Measurements from ENCODE around the gene ATP11C.
"Not testable (repeated sequence)": the region's sequence is repeated elsewhere in the genome, so short reads cannot be mapped to it uniquely, and the experiment has no call there.

ATP11C gene

DNA sequence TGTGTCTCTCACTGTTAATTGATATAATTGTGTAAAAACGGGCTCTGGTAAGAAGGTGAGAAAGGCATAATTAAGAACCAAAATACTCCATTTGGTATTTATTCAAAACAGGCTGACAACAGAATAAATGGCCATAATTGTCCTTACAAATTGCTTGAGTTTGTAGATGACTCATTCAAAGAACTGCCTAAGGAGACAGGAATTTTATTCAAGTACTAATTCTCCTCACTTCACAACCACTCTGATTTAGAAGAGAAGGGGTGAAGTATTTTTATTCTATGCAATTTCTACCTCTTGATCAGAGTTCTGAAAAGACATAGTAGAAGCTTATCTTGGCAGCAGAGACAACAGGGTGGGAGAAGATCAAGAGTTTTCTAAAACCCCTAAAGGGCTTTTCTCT lies 43.1 kb downstream of the ATP11C start:
- H3K27ac ChIP-seq (ENCODE audit: low read length) = no peak overlapping the region
- H3K9me3 ChIP-seq (ENCODE audit: control insufficient read depth in 1 of 2, low read length in 2 of 2) = no peaks in the 10 kb centered on the region

GRCh38 chrX:139883984-139884383 lies 48.9 kb downstream of the ATP11C start:
- Histone ChIP-seq H3K4me3 (ENCODE audit: low read depth in 1 of 2, low read length in 2 of 2) (no peak overlapping the region), H3K36me3 (ENCODE audit: control insufficient read depth in 1 of 2, insufficient read depth in 2 of 2, low read length in 2 of 2) (no peaks in the 10 kb centered on the region), H3K9me3 (ENCODE audit: control insufficient read depth in 1 of 2, low read length in 2 of 2) (no peaks in the 10 kb centered on the region), H3K4me1 (ENCODE audit: control insufficient read depth in 1 of 2, insufficient read depth in 2 of 2, low read length in 2 of 2) (peaks cover 0 to 6% of the 10 kb centered on the region in 2 donors), H3K27ac (ENCODE audit: low read length) (no peak overlapping the region), H3K27me3 (ENCODE audit: low read depth, low read length) (no peaks in the 10 kb centered on the region)

More for the DNA sequence above, 43.1 kb downstream of the ATP11C start:
- H3K27me3 ChIP-seq (ENCODE audit: low read depth, low read length) = no peaks in the 10 kb centered on the region
- no peak overlapping the region for H3K4me3 ChIP-seq (ENCODE audit: low read depth in 1 of 2, low read length in 2 of 2)
- no peaks in the 10 kb centered on the region for H3K4me1 ChIP-seq (ENCODE audit: control insufficient read depth in 1 of 2, insufficient read depth in 2 of 2, low read length in 2 of 2)
- H3K36me3 ChIP-seq (ENCODE audit: control insufficient read depth in 1 of 2, insufficient read depth in 2 of 2, low read length in 2 of 2) = no peaks in the 10 kb centered on the region

GRCh38 chrX:139882299-139882698 lies 50.6 kb downstream of the ATP11C start:
- Histone ChIP-seq H3K4me1 (ENCODE audit: control insufficient read depth in 1 of 2, insufficient read depth in 2 of 2, low read length in 2 of 2) (peaks cover 0 to 6% of the 10 kb centered on the region in 2 donors), H3K36me3 (ENCODE audit: control insufficient read depth in 1 of 2, insufficient read depth in 2 of 2, low read length in 2 of 2) (no peaks in the 10 kb centered on the region), H3K4me3 (ENCODE audit: low read depth in 1 of 2, low read length in 2 of 2) (no peak overlapping the region), H3K27ac (ENCODE audit: low read length) (no peak overlapping the region), H3K27me3 (ENCODE audit: low read depth, low read length) (no peaks in the 10 kb centered on the region), H3K9me3 (ENCODE audit: control insufficient read depth in 1 of 2, low read length in 2 of 2) (no peaks in the 10 kb centered on the region)

- H3K27me3 ChIP-seq (ENCODE audit: low read depth, low read length) = no peaks in the 10 kb centered on the region
- H3K9me3 ChIP-seq (ENCODE audit: control insufficient read depth in 1 of 2, low read length in 2 of 2) = no peaks in the 10 kb centered on the region
- no peak overlapping the region for H3K4me3 ChIP-seq (ENCODE audit: low read depth in 1 of 2, low read length in 2 of 2)
- peaks cover 0 to 6% of the 10 kb centered on the region in 2 donors for H3K4me1 ChIP-seq (ENCODE audit: control insufficient read depth in 1 of 2, insufficient read depth in 2 of 2, low read length in 2 of 2)
- H3K27ac ChIP-seq (ENCODE audit: low read length) = no peak overlapping the region
- H3K36me3 ChIP-seq (ENCODE audit: control insufficient read depth in 1 of 2, insufficient read depth in 2 of 2, low read length in 2 of 2) = no peaks in the 10 kb centered on the region
Observed at GRCh38 chrX:139881572-139881971, 51.3 kb downstream of the ATP11C start.

- H3K4me1 ChIP-seq (ENCODE audit: control insufficient read depth in 1 of 2, insufficient read depth in 2 of 2, low read length in 2 of 2) = peaks cover 0 to 6% of the 10 kb centered on the region in 2 donors
- H3K27me3 ChIP-seq (ENCODE audit: low read depth, low read length) = no peaks in the 10 kb centered on the region
- H3K27ac ChIP-seq (ENCODE audit: low read length) = no peak overlapping the region
- no peaks in the 10 kb centered on the region for H3K9me3 ChIP-seq (ENCODE audit: control insufficient read depth in 1 of 2, low read length in 2 of 2)
- H3K36me3 ChIP-seq (ENCODE audit: control insufficient read depth in 1 of 2, insufficient read depth in 2 of 2, low read length in 2 of 2) = no peaks in the 10 kb centered on the region
- no peak overlapping the region for H3K4me3 ChIP-seq (ENCODE audit: low read depth in 1 of 2, low read length in 2 of 2)
Observed at GRCh38 chrX:139881130-139881529, 51.7 kb downstream of the ATP11C start.

DNA sequence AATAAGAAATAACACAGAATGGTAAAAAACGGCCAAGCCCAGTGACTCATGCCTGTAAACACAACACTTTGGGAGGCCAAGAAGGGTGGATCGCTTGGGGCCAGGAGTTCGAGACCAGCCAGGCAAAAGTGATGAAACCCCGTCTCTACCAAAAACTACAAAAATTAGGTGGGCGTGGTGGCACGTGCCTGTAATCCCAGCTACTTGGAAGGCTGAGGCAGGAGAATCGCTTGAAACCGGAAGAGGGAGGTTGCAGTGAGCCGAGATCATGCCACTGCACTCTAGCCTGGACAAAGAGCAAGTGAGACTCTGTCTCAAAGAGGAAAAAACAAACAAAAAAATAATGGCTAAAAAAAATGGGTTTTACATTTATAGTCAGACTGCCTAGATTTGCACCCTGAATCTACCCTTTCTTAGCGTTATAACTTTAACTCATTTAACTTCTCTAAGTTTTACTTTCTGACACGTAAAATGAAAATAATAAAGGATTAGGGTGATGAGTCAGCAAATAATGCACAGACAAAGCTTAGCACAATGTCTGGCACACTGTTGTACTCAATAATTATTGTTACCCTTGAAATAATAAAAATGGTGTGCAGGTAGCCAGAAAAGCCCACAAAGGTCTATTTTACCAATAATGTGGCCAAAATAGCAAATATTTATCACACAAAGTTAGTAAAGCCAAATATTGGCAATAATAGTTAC lies 55.0 kb downstream of the ATP11C start:
- no peak overlapping the region for H3K4me3 ChIP-seq (ENCODE audit: low read depth in 1 of 2, low read length in 2 of 2)
- H3K9me3 ChIP-seq (ENCODE audit: control insufficient read depth in 1 of 2, low read length in 2 of 2) = no peaks in the 10 kb centered on the region
- no peak overlapping the region for H3K27ac ChIP-seq (ENCODE audit: low read length)
- H3K27me3 ChIP-seq (ENCODE audit: low read depth, low read length) = no peaks in the 10 kb centered on the region
- H3K36me3 ChIP-seq (ENCODE audit: control insufficient read depth in 1 of 2, insufficient read depth in 2 of 2, low read length in 2 of 2) = no peaks in the 10 kb centered on the region
- peaks cover 0 to 6% of the 10 kb centered on the region in 2 donors for H3K4me1 ChIP-seq (ENCODE audit: control insufficient read depth in 1 of 2, insufficient read depth in 2 of 2, low read length in 2 of 2)

GRCh38 chrX:139875841-139876240 lies 57.0 kb downstream of the ATP11C start:
- Histone ChIP-seq H3K36me3 (ENCODE audit: control insufficient read depth in 1 of 2, insufficient read depth in 2 of 2, low read length in 2 of 2) (no peaks in the 10 kb centered on the region), H3K27me3 (ENCODE audit: low read depth, low read length) (no peaks in the 10 kb centered on the region), H3K4me1 (ENCODE audit: control insufficient read depth in 1 of 2, insufficient read depth in 2 of 2, low read length in 2 of 2) (no peaks in the 10 kb centered on the region), H3K27ac (ENCODE audit: low read length) (no peak overlapping the region), H3K4me3 (ENCODE audit: low read depth in 1 of 2, low read length in 2 of 2) (no peak overlapping the region), H3K9me3 (ENCODE audit: control insufficient read depth in 1 of 2, low read length in 2 of 2) (no peaks in the 10 kb centered on the region)

DNA sequence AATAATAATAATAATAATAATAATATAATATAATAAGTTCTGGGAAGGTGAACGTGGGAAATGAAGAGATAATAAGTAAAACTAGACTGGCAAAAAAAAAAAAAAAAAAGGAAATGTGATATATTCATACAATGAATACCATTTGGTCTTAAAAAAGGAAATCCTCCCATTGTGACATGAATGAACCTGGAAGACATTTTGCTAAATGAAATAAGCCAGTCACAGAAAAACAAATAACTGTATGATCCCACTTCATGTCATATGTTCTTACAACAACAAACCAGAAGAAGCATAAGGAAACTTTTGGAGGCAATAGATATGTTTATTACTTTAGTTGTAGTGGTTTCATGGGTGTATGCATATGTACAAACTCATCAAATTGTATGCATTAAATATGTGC lies 63.1 kb downstream of the ATP11C start:
- H3K4me1 ChIP-seq (ENCODE audit: control insufficient read depth in 1 of 2, insufficient read depth in 2 of 2, low read length in 2 of 2) = no peaks in the 10 kb centered on the region
- no peak overlapping the region for H3K4me3 ChIP-seq (ENCODE audit: low read depth in 1 of 2, low read length in 2 of 2)
- no peaks in the 10 kb centered on the region for H3K9me3 ChIP-seq (ENCODE audit: control insufficient read depth in 1 of 2, low read length in 2 of 2)
- no peak overlapping the region for H3K27ac ChIP-seq (ENCODE audit: low read length)
- no peaks in the 10 kb centered on the region for H3K27me3 ChIP-seq (ENCODE audit: low read depth, low read length)
- no peaks in the 10 kb centered on the region for H3K36me3 ChIP-seq (ENCODE audit: control insufficient read depth in 1 of 2, insufficient read depth in 2 of 2, low read length in 2 of 2)

- Histone ChIP-seq H3K4me1 (ENCODE audit: control insufficient read depth in 1 of 2, insufficient read depth in 2 of 2, low read length in 2 of 2) (no peaks in the 10 kb centered on the region), H3K9me3 (ENCODE audit: control insufficient read depth in 1 of 2, low read length in 2 of 2) (no peaks in the 10 kb centered on the region), H3K27ac (ENCODE audit: low read length) (no peak overlapping the region), H3K27me3 (ENCODE audit: low read depth, low read length) (no peaks in the 10 kb centered on the region), H3K4me3 (ENCODE audit: low read depth in 1 of 2, low read length in 2 of 2) (no peak overlapping the region), H3K36me3 (ENCODE audit: control insufficient read depth in 1 of 2, insufficient read depth in 2 of 2, low read length in 2 of 2) (no peaks in the 10 kb centered on the region)
Observed at GRCh38 chrX:139864640-139865039, 68.2 kb downstream of the ATP11C start.

GRCh38 chrX:139862208-139862607 lies 70.6 kb downstream of the ATP11C start:
- H3K4me3 ChIP-seq (ENCODE audit: low read depth in 1 of 2, low read length in 2 of 2) = no peak overlapping the region
- H3K36me3 ChIP-seq (ENCODE audit: control insufficient read depth in 1 of 2, insufficient read depth in 2 of 2, low read length in 2 of 2) = no peaks in the 10 kb centered on the region
- H3K4me1 ChIP-seq (ENCODE audit: control insufficient read depth in 1 of 2, insufficient read depth in 2 of 2, low read length in 2 of 2) = no peaks in the 10 kb centered on the region
- no peaks in the 10 kb centered on the region for H3K27me3 ChIP-seq (ENCODE audit: low read depth, low read length)
- no peaks in the 10 kb centered on the region for H3K9me3 ChIP-seq (ENCODE audit: control insufficient read depth in 1 of 2, low read length in 2 of 2)
- no peak overlapping the region for H3K27ac ChIP-seq (ENCODE audit: low read length)

DNA sequence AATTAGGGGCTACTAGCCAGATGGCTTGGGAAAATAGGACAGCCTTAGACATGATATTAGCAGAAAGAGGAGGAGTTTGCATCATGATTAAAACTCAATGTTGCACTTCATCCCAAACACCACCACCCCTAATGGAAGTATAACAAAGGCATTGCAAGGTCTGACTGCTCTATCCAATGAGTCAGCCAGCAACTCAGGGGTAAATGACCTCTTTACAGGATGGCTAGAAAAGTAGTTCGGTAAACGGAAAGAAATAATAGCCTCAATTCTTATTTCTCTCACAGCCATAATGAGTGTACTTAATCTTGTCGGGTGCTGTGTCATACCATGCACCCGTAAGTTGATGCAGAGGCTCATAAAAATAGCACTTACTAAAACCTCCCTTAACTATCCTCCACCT lies 76.0 kb downstream of the ATP11C start:
- H3K4me1 ChIP-seq (ENCODE audit: control insufficient read depth in 1 of 2, insufficient read depth in 2 of 2, low read length in 2 of 2); H3K9me3 ChIP-seq (ENCODE audit: control insufficient read depth in 1 of 2, low read length in 2 of 2): not testable (repeated sequence)

GRCh38 chrX:139851730-139852129 lies 81.1 kb downstream of the ATP11C start:
- no peaks in the 10 kb centered on the region for H3K9me3 ChIP-seq (ENCODE audit: control insufficient read depth in 1 of 2, low read length in 2 of 2)
- H3K4me1 ChIP-seq (ENCODE audit: control insufficient read depth in 1 of 2, insufficient read depth in 2 of 2, low read length in 2 of 2) = no peaks in the 10 kb centered on the region
- H3K27me3 ChIP-seq (ENCODE audit: low read depth, low read length) = no peaks in the 10 kb centered on the region

More for the DNA sequence above, 76.0 kb downstream of the ATP11C start:
- H3K27ac ChIP-seq (ENCODE audit: low read length); H3K4me3 ChIP-seq (ENCODE audit: low read depth in 1 of 2, low read length in 2 of 2); H3K36me3 ChIP-seq (ENCODE audit: control insufficient read depth in 1 of 2, insufficient read depth in 2 of 2, low read length in 2 of 2); H3K27me3 ChIP-seq (ENCODE audit: low read depth, low read length): not testable (repeated sequence)

More at GRCh38 chrX:139851730-139852129, 81.1 kb downstream of the ATP11C start:
- H3K36me3 ChIP-seq (ENCODE audit: control insufficient read depth in 1 of 2, insufficient read depth in 2 of 2, low read length in 2 of 2) = no peaks in the 10 kb centered on the region
- H3K27ac ChIP-seq (ENCODE audit: low read length) = no peak overlapping the region
- no peak overlapping the region for H3K4me3 ChIP-seq (ENCODE audit: low read depth in 1 of 2, low read length in 2 of 2)
